Kidney epithelial cell (primary cell): ENCODE results near the gene PRX. TPM values are rescaled to one million over a fixed set of nuclear protein-coding genes. Genes with fewer than 3 reads are reported as not detected.

Experiments
- DNase-seq: peaks from one replicate; pipeline ENCODE4 v3.0.0-alpha.2; 2010; ENCODE audit warnings: low read depth
- H3K27me3 ChIP-seq: 2 replicates; pipeline ENCODE4 v1.6.0; 2011; ENCODE audit warnings: low read length; ENCODE audit not compliant: control insufficient read depth, insufficient read depth
- H3K36me3 ChIP-seq: 2 replicates; pipeline ENCODE4 v1.5.1; 2011; ENCODE audit warnings: low read length; ENCODE audit not compliant: control insufficient read depth, insufficient read depth
- H3K4me3 ChIP-seq: 2 replicates; pipeline ENCODE4 v1.5.1; 2011; ENCODE audit warnings: low read depth, mild to moderate bottlenecking, control low read depth, low read length
- total RNA-seq: library from RNA; depleted of rRNA; stranded (reverse); fragments of >200 nt; gene quantifications from 2 replicates; pipeline ENCODE4 v1.2.3, GENCODE V29; 2015
- TF ChIP-seq, protein P1 (sequence below): IDR thresholded peaks from 2 replicates; pipeline ENCODE4 v1.5.1; 2011; ENCODE audit warnings: mild to moderate bottlenecking, moderate library complexity, low read length, control low read depth, inconsistent platforms; ENCODE audit not compliant: insufficient read depth, poor library complexity, severe bottlenecking

Gene PRX, protein sequence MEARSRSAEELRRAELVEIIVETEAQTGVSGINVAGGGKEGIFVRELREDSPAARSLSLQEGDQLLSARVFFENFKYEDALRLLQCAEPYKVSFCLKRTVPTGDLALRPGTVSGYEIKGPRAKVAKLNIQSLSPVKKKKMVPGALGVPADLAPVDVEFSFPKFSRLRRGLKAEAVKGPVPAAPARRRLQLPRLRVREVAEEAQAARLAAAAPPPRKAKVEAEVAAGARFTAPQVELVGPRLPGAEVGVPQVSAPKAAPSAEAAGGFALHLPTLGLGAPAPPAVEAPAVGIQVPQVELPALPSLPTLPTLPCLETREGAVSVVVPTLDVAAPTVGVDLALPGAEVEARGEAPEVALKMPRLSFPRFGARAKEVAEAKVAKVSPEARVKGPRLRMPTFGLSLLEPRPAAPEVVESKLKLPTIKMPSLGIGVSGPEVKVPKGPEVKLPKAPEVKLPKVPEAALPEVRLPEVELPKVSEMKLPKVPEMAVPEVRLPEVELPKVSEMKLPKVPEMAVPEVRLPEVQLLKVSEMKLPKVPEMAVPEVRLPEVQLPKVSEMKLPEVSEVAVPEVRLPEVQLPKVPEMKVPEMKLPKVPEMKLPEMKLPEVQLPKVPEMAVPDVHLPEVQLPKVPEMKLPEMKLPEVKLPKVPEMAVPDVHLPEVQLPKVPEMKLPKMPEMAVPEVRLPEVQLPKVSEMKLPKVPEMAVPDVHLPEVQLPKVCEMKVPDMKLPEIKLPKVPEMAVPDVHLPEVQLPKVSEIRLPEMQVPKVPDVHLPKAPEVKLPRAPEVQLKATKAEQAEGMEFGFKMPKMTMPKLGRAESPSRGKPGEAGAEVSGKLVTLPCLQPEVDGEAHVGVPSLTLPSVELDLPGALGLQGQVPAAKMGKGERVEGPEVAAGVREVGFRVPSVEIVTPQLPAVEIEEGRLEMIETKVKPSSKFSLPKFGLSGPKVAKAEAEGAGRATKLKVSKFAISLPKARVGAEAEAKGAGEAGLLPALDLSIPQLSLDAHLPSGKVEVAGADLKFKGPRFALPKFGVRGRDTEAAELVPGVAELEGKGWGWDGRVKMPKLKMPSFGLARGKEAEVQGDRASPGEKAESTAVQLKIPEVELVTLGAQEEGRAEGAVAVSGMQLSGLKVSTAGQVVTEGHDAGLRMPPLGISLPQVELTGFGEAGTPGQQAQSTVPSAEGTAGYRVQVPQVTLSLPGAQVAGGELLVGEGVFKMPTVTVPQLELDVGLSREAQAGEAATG (N-terminal part only)
- total RNA-seq = 2.5 and 2.7 TPM in 2 replicates

DNA sequence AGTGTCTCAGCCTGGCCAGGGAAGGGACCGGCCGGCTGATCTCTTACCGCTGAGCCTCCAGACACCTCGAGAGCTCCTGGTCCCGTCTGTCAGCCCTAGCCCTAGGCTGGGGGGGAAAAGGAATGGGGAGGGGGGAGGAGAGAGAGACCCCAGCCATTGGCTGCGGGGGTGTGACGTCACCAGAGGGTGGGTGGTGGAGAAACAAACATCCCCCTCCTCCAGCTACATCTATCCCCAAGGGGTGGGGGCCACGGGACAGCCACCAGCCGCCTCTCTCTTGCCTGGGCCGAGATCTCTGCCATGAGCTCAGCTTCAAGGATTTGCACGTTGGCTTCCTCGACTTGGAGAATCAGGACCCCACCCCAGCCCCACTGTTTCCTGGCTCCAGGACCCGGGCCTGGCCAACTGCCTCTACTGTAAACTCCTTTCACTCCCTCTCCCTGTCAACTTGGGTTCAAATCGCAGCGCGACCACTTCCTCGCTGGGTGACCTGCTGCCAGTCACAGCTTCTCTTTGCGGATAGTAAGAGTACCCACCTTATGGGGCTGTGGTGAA is at the start of gene PRX:
Gene PRX (minus strand): TSS at position 88 of the 555 bp plus-strand sequence. CDS start 5,446 bp downstream, outside the sequence.
- no peak for DNase-seq
- TF ChIP-seq, protein P1, sequence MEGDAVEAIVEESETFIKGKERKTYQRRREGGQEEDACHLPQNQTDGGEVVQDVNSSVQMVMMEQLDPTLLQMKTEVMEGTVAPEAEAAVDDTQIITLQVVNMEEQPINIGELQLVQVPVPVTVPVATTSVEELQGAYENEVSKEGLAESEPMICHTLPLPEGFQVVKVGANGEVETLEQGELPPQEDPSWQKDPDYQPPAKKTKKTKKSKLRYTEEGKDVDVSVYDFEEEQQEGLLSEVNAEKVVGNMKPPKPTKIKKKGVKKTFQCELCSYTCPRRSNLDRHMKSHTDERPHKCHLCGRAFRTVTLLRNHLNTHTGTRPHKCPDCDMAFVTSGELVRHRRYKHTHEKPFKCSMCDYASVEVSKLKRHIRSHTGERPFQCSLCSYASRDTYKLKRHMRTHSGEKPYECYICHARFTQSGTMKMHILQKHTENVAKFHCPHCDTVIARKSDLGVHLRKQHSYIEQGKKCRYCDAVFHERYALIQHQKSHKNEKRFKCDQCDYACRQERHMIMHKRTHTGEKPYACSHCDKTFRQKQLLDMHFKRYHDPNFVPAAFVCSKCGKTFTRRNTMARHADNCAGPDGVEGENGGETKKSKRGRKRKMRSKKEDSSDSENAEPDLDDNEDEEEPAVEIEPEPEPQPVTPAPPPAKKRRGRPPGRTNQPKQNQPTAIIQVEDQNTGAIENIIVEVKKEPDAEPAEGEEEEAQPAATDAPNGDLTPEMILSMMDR = no peak
- H3K4me3 ChIP-seq = no peak within 1 kb of the TSS
- no peaks in the 10 kb centered on the region for H3K36me3 ChIP-seq
- H3K27me3 ChIP-seq = no peaks in the 10 kb centered on the region

DNA sequence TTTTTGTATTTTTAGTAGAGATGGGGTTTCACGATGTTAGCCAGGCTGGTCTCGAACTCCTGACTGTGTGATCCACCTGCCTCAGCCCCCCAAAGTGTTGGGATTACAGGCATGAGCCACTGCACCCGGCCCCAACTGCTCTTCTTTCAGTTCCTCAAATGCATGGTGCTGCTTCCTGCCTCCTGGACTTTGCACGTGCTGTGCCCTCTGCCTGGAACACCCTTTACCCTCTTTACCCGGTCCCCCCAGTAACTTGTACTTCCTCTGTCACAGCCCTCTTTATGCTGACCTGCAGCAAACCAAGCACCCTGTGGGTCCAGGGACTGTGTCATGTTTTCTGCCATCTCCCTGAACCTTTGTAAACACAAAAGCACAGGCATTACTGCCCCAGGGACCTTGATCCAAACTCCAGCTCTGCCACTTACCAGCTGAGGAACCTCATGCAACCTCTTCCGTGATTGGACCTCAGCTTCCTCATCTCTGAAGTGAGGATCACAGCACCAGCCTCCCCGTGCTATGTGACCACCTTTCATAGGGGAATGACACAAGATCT is 48.6 kb upstream of the PRX start:
- no peak overlapping the region for H3K4me3 ChIP-seq
- no peak for DNase-seq
- TF ChIP-seq, protein P1 = no peak
- H3K36me3 ChIP-seq = no peaks in the 10 kb centered on the region
- H3K27me3 ChIP-seq = peaks cover 7% of the 10 kb centered on the region

DNA sequence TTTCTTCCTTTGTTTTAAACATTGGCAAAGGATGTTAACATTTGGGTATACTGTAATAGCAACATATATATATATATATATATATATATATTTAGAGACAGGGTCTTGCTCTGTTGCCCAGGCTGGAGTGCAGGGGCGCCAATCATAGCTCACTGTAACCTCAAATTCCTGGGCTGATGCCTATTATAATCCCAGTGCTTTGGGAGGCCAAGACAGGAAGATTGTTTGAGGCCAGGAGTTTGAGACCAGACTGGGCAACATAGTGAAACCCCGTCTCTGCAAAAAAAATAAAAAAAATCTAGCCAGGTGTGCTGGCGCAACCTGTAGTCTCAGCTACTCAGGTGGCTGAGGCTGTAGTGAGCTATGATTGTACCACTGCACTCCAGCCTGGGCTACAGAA is 47.0 kb upstream of the PRX start:
- Histone ChIP-seq H3K4me3 (no peak overlapping the region), H3K27me3 (no peaks in the 10 kb centered on the region), H3K36me3 (no peaks in the 10 kb centered on the region)
- TF ChIP-seq, protein P1 = no peak
- no peak for DNase-seq

DNA sequence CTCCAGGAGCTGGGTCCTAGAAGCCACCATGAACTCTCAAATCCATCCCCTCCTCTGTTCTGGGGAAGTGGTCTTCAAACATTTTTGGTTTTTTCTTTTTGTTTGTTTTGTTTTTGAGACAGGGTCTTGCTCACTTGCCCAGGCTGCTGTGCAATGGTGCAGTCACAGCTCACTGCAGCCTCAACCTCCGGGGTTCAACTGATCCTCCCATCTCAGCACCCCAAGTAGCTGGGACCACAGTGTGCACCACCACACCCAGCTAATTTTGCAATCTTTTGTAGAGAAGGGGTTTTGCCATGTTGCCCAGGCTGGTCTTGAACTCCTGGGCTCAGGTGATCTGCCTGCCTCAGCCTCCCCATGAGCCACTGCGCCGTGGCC is 45.4 kb upstream of the PRX start:
- TF ChIP-seq, protein P1 = no peak
- no peak for DNase-seq
- H3K4me3 ChIP-seq = no peak overlapping the region
- H3K27me3 ChIP-seq = no peaks in the 10 kb centered on the region
- no peaks in the 10 kb centered on the region for H3K36me3 ChIP-seq

DNA sequence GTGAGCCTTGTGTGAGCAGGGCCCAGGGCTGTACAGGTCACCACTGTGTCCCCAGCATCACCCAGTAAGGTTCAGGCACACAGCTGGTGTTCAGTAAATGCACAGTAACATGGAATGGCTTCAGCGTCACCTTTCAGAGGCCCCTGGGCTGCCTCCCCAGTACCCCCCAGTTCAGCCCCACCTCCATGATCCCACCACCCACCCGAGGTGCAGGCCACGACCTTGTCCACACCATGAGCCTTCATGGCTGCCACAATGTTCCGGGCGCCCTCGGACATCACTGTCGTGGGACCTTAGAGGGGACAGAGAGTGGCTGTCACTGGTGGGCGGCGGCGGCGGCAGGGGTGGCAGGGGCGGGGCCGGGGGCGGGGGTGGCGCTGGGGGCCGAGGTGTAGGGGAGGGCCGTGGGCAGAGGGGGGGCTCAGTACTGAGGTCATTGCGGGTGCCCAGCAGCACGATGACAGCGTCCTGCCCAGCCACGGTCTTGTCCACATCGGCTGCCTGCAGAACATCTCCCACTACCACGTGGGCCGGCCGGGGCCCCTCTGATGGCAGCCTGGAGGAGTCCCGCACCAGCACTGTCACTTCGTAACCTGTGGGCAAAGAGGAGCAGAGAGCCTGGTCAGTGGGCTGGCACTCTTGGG is 44.9 kb upstream of the PRX start:
- no peak overlapping the region for H3K4me3 ChIP-seq
- no peak for DNase-seq
- H3K27me3 ChIP-seq = no peaks in the 10 kb centered on the region
- no peaks in the 10 kb centered on the region for H3K36me3 ChIP-seq
- TF ChIP-seq, protein P1 = no peak
